ENCODE measurements around the gene ULK4. TPM values are rescaled to one million over a fixed set of nuclear protein-coding genes. Genes with fewer than 3 reads are reported as not detected.

The ULK4 gene
- total RNA-seq, 4 donors from 2014 or later: 13.3 to 23.4 (median 17.9) TPM

DNA sequence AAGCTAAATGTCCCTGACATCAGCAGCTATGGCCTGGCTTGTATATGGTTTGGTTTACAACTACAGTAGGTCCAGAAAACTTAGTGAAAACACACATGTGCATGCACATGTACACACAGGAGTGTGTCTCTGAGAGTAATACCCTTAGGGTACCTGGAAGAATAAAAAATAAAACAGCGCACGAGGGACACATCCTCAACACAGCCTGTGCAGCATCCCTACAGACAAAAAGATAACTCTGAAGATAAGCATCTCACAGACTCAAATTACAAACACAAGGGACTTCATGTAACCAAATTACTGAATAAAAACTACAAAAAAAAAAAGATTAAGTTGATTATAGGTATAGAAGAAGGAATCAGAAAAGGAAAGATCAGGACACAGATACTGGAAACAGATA is 653.8 kb downstream of the ULK4 start:
- WGBS, 2 donors: 88 to 89% methylated on average over 2 of the region's 2 CpGs
- Histone ChIP-seq H3K4me1 (peaks cover 0 to 11% (median 0%) of the 10 kb centered on the region in 4 donors), H3K27ac (no peak overlapping the region), H3K36me3 (no peaks in the 10 kb centered on the region), H3K27me3 (no peaks in the 10 kb centered on the region), H3K9me3 (no peaks in the 10 kb centered on the region), H3K4me3 (no peak overlapping the region)
- DNase-seq (ENCODE audit: low spot score in 2 of 2): no peak
- no peak for TF ChIP-seq POLR2A (IDR thresholded peaks at IDR 0.05)
- TF ChIP-seq EP300 (IDR thresholded peaks at IDR 0.05): no peak
- no peak for TF ChIP-seq CTCF (IDR thresholded peaks at IDR 0.05)

DNA sequence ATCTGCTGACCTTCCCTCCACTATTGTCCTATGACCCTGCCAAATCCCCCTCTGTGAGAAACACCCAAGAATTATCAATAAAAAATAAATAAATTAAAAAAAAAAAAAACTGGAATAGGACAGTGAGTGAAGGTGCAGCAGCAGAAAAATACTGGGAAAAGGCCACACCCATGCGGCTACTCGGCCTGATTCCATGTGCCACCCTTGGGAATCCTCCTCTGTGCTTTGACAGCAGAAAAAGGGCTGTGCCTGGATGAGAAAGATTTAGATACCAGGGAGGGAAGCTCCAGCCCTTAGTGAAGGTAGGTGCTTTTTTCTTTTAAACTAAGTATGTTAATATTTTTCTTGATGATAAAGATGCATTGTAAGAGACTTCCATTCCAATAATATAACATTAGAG is 654.8 kb downstream of the ULK4 start:
- no peaks in the 10 kb centered on the region for H3K36me3 ChIP-seq
- H3K4me1 ChIP-seq: peaks cover 0 to 11% (median 0%) of the 10 kb centered on the region in 4 donors
- H3K27me3 ChIP-seq: no peaks in the 10 kb centered on the region
- no peak overlapping the region for H3K4me3 ChIP-seq
- TF ChIP-seq EP300 (IDR thresholded peaks at IDR 0.05) (no peak), CTCF (IDR thresholded peaks at IDR 0.05) (no peak)
- no peak overlapping the region for H3K27ac ChIP-seq
- no peak for DNase-seq (ENCODE audit: low spot score in 2 of 2)
- no peaks in the 10 kb centered on the region for H3K9me3 ChIP-seq
- whole genome bisulfite sequencing, 2 donors: 49 to 59% methylated on average over 2 of the region's 2 CpGs

DNA sequence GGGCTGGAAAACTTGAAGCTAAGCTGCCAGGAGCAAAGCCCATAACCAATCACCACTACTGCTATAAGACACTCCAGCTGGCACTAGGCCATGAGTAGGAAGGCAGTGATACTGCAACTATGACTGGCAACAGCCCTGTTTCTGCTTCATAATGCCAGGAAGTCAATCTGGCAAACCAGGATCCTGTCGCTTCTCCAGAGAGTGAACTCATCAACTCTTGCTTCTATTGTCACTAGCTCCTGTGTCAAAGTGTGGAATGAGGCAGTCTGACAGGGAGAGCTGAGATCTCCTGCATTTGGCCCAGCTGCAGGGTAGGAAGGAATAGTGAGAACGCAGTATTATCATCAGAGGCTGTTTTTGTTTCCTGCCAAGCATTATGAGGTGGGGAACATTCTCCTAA is 657.3 kb downstream of the ULK4 start:
- peaks cover 0 to 11% (median 0%) of the 10 kb centered on the region in 4 donors for H3K4me1 ChIP-seq
- 40 to 49% methylated on average over 2 of the region's 2 CpGs for WGBS, 2 donors
- H3K4me3 ChIP-seq: no peak overlapping the region

GRCh38 chr3:41302295-41302694 is 659.6 kb downstream of the ULK4 start:
- no peaks in the 10 kb centered on the region for H3K36me3 ChIP-seq
- DNase-seq (ENCODE audit: low spot score in 2 of 2): no peak
- no peak overlapping the region for H3K4me3 ChIP-seq
- TF ChIP-seq POLR2A (IDR thresholded peaks at IDR 0.05) (no peak), CTCF (IDR thresholded peaks at IDR 0.05) (no peak), EP300 (IDR thresholded peaks at IDR 0.05) (no peak)
- 76 to 85% methylated on average over 4 of the region's 4 CpGs for WGBS, 2 donors
- H3K27me3 ChIP-seq: no peaks in the 10 kb centered on the region
- peaks cover 0 to 9% (median 0%) of the 10 kb centered on the region in 4 donors for H3K4me1 ChIP-seq
- H3K9me3 ChIP-seq: no peaks in the 10 kb centered on the region
- H3K27ac ChIP-seq: no peak overlapping the region

More for the DNA sequence above, 657.3 kb downstream of the ULK4 start:
- TF ChIP-seq CTCF (IDR thresholded peaks at IDR 0.05) (no peak), POLR2A (IDR thresholded peaks at IDR 0.05) (no peak), EP300 (IDR thresholded peaks at IDR 0.05) (no peak)
- DNase-seq (ENCODE audit: low spot score in 2 of 2): no peak
- H3K9me3 ChIP-seq: no peaks in the 10 kb centered on the region
- H3K27ac ChIP-seq: no peak overlapping the region
- no peaks in the 10 kb centered on the region for H3K36me3 ChIP-seq
- H3K27me3 ChIP-seq: no peaks in the 10 kb centered on the region

GRCh38 chr3:41301548-41301947 is 660.4 kb downstream of the ULK4 start:
- Histone ChIP-seq H3K36me3 (no peaks in the 10 kb centered on the region), H3K27me3 (no peaks in the 10 kb centered on the region), H3K9me3 (no peaks in the 10 kb centered on the region), H3K4me3 (no peak overlapping the region), H3K27ac (no peak overlapping the region), H3K4me1 (peaks cover 0 to 6% (median 0%) of the 10 kb centered on the region in 4 donors)
- no peak for DNase-seq (ENCODE audit: low spot score in 2 of 2)
- WGBS, 2 donors: 95 to 97% methylated on average over 3 of the region's 3 CpGs
- no peak for TF ChIP-seq CTCF (IDR thresholded peaks at IDR 0.05)
- no peak for TF ChIP-seq EP300 (IDR thresholded peaks at IDR 0.05)
- no peak for TF ChIP-seq POLR2A (IDR thresholded peaks at IDR 0.05)

Measured in tibial nerve (tissue), 4 donors.